T47D (cell line): ENCODE data around the gene NPAT.
"Not testable (repeated sequence)": the region's sequence is repeated elsewhere in the genome, so short reads cannot be mapped to it uniquely, and the experiment has no call there.

ENCODE experiments used
- DNase-seq, 2 experiments: peaks; one replicate each; pipeline versions ENCODE4 v3.0.0 to v3.0.0-alpha.2; 2011 to 2012; ENCODE audit warnings: low read depth in 1 of 2, low spot score in 1 of 2
- JUND ChIP-seq: IDR thresholded peaks from 2 replicates; pipeline ENCODE4 v1.6.1; 2012; ENCODE audit warnings: low read depth
- in situ Hi-C: cut with HindIII; loops from 2 replicates; pipeline ENCODE4 v1.10.0; 2016; ENCODE audit warnings: low sequenced_read_pairs, low pct_unique_long_range_greater_than_20kb

The NPAT gene

GRCh38 chr11:108167624-108168023 lies 54.8 kb downstream of the NPAT start:
- DNase-seq = no peak
- TF ChIP-seq JUND = no peak
- in situ Hi-C loops = no loop called here

- DNase-seq, in situ Hi-C loops: not testable (repeated sequence)
Observed at GRCh38 chr11:108162878-108163277, 59.6 kb downstream of the NPAT start.

GRCh38 chr11:108160970-108161566 lies 61.4 kb downstream of the NPAT start:
- DNase-seq = no peak
- TF ChIP-seq JUND = no peak
- in situ Hi-C loops = no loop called here

- DNase-seq = no peak
- TF ChIP-seq JUND = no peak
- in situ Hi-C loops = no loop called here
Observed at GRCh38 chr11:108154591-108154990, 67.8 kb downstream of the NPAT start.

GRCh38 chr11:108148556-108148955 lies 73.9 kb downstream of the NPAT start:
- no peak for TF ChIP-seq JUND
- in situ Hi-C loops = no loop called here
- DNase-seq = no peak

- no peak for TF ChIP-seq JUND
- DNase-seq = no peak
- in situ Hi-C loops = no loop called here
Observed at GRCh38 chr11:108147150-108147549, 75.3 kb downstream of the NPAT start.

- in situ Hi-C loops = no loop called here
- no peak for DNase-seq
- no peak for TF ChIP-seq JUND
Observed at GRCh38 chr11:108144615-108145014, 77.8 kb downstream of the NPAT start.

GRCh38 chr11:108142304-108142703 lies 80.1 kb downstream of the NPAT start:
- no peak for DNase-seq
- in situ Hi-C loops = no loop called here
- TF ChIP-seq JUND = no peak

- in situ Hi-C loops = no loop called here
- TF ChIP-seq JUND = no peak
- no peak for DNase-seq
Observed at GRCh38 chr11:108137212-108137611, 85.2 kb downstream of the NPAT start.

GRCh38 chr11:108135845-108136544 lies 86.4 kb downstream of the NPAT start:
- no peak for TF ChIP-seq JUND
- DNase-seq = peak in 1 of 2 experiments; percentile 57
- in situ Hi-C loops = no loop called here

GRCh38 chr11:108132993-108133538 lies 89.4 kb downstream of the NPAT start:
- in situ Hi-C loops, DNase-seq: not testable (repeated sequence)

GRCh38 chr11:108131993-108132392 lies 90.4 kb downstream of the NPAT start:
- in situ Hi-C loops = no loop called here
- no peak for TF ChIP-seq JUND
- DNase-seq = no peak

- in situ Hi-C loops = no loop called here
- DNase-seq = no peak
- no peak for TF ChIP-seq JUND
Observed at GRCh38 chr11:108128772-108129171, 93.7 kb downstream of the NPAT start.
